ENCODE results near the gene MAP3K21.

MAP3K21 gene

DNA sequence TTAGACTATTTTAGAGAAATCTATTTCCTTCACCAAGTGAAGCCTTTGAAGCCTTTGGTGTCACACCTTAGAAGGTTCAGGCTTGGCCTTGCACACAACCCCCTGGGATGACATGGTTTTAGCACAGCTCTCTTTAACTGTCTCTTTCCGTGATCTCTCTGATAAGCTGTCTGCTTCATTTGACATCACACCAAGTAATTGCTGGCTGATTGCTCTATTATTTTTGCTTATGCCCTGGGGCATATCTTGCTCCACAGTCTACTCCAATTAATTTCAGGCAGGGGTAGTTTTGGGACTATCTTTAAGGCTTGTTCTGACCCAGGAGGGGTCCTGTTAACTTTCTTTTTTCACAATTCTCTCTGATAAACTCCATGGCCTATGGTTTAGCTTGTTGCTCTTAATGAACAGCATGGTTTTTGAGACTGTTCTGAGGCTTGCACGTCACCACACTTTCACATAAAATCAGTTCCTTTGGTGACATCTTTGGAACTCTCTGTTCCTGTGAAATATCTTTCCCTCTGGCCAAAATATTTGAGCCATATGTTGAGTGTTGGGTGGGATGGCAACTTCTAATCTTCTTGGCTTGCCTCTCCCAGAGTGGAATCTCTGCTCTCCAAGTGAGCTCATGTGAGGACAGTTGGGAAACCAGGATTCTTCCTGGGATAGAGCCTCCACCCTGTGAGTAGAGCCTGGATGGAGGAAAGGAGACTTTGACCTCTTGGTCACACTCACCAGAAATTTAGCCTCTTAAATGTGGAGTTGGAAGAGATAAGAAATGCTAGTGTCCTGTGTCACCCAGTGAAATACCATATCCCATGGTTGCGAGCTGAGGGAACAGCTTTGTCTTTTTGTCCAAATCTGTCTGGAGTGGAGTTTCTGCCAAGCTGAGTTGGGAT, 63.6 kb downstream of the MAP3K21 start:
- no peak for DNase-seq

DNA sequence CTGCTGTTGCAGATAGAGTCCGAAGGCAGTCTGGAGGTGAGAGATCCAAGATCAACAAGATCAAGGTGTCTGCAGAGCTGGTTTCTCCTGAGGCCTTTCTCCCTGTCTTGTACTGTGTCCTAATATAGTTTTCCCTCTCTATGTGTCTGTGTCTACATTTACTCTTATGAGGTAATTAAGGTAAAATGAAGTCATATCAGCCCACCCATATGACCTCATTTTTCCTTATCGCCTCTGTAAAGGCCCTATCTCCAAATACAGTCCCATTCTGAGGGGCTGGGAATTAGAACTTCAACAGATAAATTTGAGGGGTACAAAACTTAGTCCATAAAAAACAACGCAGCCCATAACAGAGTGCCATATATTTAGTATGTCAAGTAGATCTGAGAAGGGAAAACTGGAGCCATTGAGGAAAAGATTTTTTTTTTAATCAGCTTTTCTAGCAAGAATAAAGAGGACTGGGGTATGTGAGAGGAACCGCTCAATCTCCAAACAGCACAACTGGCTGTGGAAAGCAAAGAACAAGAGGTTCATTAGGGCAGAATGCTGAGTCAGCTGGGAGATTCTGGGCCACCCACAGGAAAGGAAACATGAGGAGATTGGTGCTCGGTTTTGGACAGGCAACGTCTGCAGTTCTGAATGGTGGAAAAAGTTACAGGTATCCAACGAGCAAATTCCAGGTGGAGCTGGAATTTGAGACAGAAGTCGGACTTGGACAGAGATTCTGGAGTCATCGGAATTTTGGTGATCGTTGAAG, 65.7 kb downstream of the MAP3K21 start:
- no peak for DNase-seq

DNA sequence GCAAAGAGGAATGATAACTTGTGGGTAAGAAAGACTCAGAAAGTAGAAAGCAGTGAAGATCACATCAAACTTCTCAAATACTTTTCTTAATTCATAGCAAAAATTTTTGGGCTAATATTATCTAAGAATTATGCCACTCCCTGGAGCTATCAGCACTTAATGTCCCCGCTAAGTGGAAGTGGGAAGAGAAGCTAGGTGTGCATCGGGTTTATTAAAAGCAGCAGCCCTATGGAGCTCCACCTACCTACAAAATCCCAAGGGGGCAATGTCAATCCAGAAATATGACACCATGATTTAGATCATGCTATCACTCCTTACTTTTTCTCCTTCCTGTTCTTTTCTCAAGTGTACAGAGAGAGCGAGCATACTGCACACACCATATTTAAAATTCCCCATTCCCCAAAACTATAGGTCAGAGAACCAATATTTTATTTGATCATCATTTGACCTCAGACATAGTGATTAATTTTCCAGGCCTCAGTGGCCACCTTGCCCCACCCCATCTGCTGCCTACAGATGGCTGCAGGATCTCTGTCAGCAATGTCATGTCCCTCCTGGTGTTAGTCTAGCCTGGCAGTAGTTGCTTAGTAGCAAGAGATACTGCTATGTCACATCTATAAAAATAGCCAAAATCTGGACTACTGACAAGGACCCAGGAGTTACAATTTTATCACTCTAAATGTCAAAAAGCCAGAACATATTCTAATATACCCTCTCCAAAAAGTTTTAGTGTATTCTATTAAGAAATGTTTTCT, 66.6 kb downstream of the MAP3K21 start:
- DNase-seq = no peak

- DNase-seq = no peak
These were observed 67.6 kb downstream of the MAP3K21 start for GRCh38 chr1:233394860-233395717.

- DNase-seq = no peak
These were observed 68.5 kb downstream of the MAP3K21 start for GRCh38 chr1:233395863-233396646.

DNA sequence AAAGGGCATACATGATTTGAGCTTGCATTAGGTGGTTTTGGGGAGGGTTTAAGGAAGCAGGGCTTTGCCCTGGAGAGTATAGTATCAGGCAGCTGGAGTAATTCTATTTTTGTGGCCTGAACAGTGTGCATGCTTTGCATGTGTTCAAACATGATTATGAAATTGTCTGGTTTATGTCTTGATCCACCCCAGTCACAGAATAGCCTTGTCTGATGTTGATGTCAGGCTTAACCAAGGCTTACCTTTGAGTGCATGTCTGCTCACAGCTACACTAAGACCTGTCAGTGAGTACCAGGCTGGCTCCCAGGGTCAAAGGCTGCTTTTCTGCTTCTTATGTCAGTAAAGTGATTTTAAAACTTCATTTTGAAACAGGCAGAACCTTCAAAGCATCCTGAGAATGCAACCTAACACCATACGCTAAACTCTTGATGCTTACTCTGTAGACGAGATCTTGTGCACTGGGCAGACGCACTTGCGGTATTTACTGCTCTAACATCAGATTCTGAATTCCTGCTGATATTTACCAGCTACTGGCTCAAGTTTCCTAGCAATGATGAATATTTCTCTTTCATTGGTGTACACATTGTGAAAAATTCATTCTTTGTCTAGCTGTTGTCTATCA, 78.9 kb downstream of the MAP3K21 start:
- DNase-seq = no peak

DNA sequence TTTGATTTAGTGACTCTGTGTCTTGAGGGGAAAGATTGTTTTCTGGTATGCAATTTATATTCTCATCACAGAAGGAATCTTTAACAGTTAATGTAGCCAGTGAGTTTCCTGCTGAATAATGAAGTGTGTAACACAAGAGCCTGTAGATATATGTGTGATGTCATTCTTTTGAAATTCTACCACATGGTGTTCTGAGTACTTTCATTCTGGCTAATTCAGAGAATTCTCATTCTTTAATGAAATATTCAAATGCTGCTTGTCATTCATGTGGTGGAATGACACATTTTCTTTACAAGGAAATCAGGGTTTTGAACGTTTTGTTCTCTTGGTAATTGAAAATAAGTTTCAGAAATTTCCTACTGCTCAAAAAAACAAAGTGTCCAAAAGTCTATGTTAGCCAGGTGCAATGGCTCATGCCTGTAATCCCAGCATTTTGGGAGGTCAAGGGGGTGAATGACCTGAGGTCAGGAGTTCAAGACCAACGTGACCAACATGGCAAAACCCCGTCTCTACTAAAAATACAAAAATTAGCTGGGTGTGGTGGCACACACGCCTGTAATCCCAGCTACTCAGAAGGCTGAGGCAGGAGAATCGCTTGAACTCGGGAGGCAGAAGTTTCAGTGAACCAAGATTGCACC, 79.6 kb downstream of the MAP3K21 start:
- DNase-seq = no peak

GRCh38 chr1:233409540-233409939, 82.0 kb downstream of the MAP3K21 start:
- DNase-seq = no peak

DNA sequence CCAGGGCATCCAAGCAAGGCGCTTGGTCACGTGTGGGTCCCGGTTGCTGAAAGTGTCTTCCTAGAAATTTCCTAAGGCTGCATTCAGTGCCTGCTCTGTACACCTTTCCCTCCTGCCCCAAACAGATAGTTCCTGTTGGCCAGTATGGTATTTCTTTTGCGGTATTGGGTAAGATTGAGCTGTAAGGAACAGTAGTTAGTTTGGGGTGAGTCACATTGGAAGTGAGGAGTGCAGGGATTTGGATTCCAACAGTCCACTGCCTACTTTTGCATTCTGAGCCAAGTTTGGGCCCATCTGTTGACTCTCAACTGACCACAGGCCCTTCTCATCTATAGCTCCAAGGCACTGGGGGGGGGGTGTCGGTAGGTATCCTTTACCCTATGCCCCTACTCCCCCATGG, 83.4 kb downstream of the MAP3K21 start:
- no peak for DNase-seq

- no peak for DNase-seq
These were observed 85.3 kb downstream of the MAP3K21 start for GRCh38 chr1:233412812-233413211.

DNA sequence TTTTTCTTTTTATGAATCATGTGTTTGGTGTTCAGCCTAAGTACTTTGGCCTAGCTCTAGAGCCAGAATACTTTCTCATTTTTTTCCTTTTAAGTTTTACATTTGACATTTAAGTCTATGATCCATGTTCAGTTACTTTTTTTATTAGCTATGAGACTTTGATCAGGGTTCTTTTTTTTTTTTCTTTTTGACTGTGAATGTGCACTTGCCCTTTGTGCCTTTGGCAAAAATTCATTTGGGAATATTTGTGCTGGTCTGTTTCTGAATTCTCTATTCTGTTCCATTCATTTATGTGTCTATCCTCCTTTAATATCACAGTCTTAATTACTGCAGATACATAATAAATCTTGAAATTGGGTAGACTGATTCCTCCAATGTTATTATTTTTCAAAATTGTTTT, 93.8 kb downstream of the MAP3K21 start:
- DNase-seq = no peak

DNA sequence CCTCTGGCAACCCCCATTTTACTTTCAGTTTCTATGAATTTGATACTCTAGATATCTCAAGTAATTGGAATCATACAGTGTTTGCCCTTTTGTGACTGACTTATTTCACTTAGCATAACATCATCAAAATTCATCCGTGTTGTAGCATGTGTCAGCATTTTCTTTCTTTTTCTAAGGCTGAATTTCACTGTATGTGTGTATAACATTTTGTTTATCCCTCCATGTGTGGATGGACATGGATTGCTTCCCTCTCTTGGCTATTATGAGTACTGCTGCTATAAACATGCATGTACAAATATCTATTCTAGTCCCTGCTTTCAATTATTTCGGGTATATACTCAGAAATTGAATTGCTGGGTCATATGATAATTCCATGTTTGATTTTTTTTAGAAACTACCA, 97.3 kb downstream of the MAP3K21 start:
- no peak for DNase-seq

- no peak for DNase-seq
These were observed 100.4 kb downstream of the MAP3K21 start for GRCh38 chr1:233427907-233428306.

GRCh38 chr1:233431753-233432403, 104.4 kb downstream of the MAP3K21 start:
- DNase-seq = no peak

DNA sequence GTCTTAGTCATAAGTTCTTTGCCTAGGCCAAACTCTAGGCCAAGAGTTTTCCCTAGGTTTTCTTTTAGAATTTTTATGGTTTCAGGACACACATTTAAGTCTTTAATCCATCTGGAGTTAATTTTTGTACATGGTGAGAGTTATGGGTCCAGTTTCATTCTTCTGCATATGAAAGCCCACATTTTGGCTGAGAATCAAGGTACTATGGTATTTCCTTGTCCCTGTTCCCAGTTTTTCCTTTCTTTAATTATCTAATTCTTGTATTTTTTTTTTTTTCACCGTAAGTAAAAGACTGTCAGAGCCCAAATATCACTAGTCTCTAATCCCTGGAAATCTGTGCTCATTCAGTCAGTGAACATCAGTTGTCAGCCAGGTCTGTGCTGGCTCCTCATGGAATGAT, 105.4 kb downstream of the MAP3K21 start:
- DNase-seq = no peak

DNA sequence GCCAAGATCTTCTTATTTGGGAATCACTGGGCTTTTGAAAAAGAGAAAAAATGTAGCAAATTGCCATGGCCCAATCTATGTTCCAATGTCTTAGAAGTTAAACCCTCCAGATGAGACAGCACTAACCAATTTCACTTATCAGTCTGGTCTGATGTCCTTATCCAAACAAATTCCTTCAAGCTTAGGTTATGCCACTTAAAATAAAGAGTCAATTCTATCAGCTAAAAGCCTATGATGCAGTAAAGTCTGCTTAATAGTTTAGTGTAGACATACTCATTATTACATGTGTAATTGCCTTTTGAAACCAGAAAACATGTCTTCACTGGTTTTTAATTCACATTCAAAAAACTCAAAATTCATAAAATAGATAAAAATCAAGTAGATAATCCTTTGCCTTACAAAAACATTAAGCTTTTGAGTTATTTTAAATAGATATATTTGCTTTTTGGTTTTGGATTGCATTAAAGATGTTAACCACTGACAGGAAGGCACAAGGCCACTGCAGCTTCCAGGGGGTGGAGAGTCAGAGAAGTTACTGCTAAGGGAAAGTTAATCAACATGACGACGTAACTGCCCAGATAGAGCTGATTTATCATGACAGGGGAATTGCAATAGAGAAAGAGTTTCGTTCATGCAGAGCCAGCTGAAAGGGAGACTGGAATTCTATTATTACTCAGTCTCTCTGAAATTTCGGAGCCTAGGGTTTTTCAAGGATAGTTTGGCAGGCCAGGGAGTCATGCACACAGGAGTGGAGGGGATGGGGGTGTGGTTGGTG, 106.1 kb downstream of the MAP3K21 start:
- DNase-seq = no peak
